Neural crest cell (in vitro differentiated cells): ENCODE data around the gene ASIC2. TPM values are rescaled to one million over a fixed set of nuclear protein-coding genes. Genes with fewer than 3 reads are reported as not detected.

Source experiments
- DNase-seq: peaks from one replicate; pipeline ENCODE4 v3.0.0; 2021; ENCODE audit warnings: low read depth, mixed read lengths, low spot score
- H3K27ac Mint-ChIP-seq: one replicate; pipeline ENCODE4 v1.8.0; 2021; ENCODE audit warnings: mild to moderate bottlenecking, mixed read lengths; ENCODE audit not compliant: unreplicated experiment
- H3K27me3 Mint-ChIP-seq: 2 replicates; pipeline ENCODE4 v1.8.0; 2021; ENCODE audit warnings: low read depth, mild to moderate bottlenecking, mixed read lengths
- H3K36me3 Mint-ChIP-seq: 2 replicates; pipeline ENCODE4 v1.8.0; 2021; ENCODE audit warnings: low read depth, mild to moderate bottlenecking, mixed read lengths
- H3K4me1 Mint-ChIP-seq: 2 replicates; pipeline ENCODE4 v1.8.0; 2021; ENCODE audit warnings: mixed read lengths
- H3K4me3 Mint-ChIP-seq: one replicate; pipeline ENCODE4 v1.8.0; 2021; ENCODE audit warnings: mild to moderate bottlenecking, mixed read lengths
- H3K9me3 Mint-ChIP-seq: 2 replicates; pipeline ENCODE4 v1.8.0; 2021; ENCODE audit warnings: mixed read lengths
- CTCF ChIP-seq: fragments of 200-600 bp; sonication (generic); conservative IDR thresholded peaks from 2 replicates; pipeline ENCODE4 v1.5.0; 2021; ENCODE audit warnings: antibody characterized with exemption, mild to moderate bottlenecking
- total RNA-seq: library from RNA; stranded (reverse); gene quantifications from 2 replicates; pipeline ENCODE4 v1.2.1, GENCODE V29; 2021

ASIC2 gene
- total RNA-seq, 1 donor from 2014 or later: 0.12 TPM

GRCh38 chr17:33330877-33331276 is 37.8 kb upstream of the ASIC2 start:
- no peak for DNase-seq
- Mint-ChIP-seq H3K36me3 (no peaks in the 10 kb centered on the region), H3K4me3 (no peak overlapping the region), H3K27ac (no peak overlapping the region), H3K4me1 (no peaks in the 10 kb centered on the region), H3K27me3 (peaks cover 58% of the 10 kb centered on the region), H3K9me3 (no peaks in the 10 kb centered on the region)
- TF ChIP-seq CTCF: no peak

- Mint-ChIP-seq H3K27ac (no peak overlapping the region), H3K27me3 (peaks cover 62% of the 10 kb centered on the region)
- peak; percentile 18 for DNase-seq
These were observed 35.0 kb upstream of the ASIC2 start for GRCh38 chr17:33328129-33328528.

GRCh38 chr17:33324736-33325135 is 31.6 kb upstream of the ASIC2 start:
- no peak for DNase-seq
- no peaks in the 10 kb centered on the region for H3K4me1 Mint-ChIP-seq
- H3K36me3 Mint-ChIP-seq: no peaks in the 10 kb centered on the region
- H3K9me3 Mint-ChIP-seq: no peaks in the 10 kb centered on the region
- H3K27ac Mint-ChIP-seq: no peak overlapping the region
- TF ChIP-seq CTCF: no peak
- peaks cover 83% of the 10 kb centered on the region for H3K27me3 Mint-ChIP-seq
- no peak overlapping the region for H3K4me3 Mint-ChIP-seq

More at GRCh38 chr17:33328129-33328528, 35.0 kb upstream of the ASIC2 start:
- TF ChIP-seq CTCF: no peak
- Mint-ChIP-seq H3K4me3 (no peak overlapping the region), H3K36me3 (no peaks in the 10 kb centered on the region), H3K9me3 (no peaks in the 10 kb centered on the region), H3K4me1 (no peaks in the 10 kb centered on the region)

- no peak overlapping the region for H3K27ac Mint-ChIP-seq
- no peaks in the 10 kb centered on the region for H3K36me3 Mint-ChIP-seq
- no peak for TF ChIP-seq CTCF
- DNase-seq: no peak
- no peaks in the 10 kb centered on the region for H3K4me1 Mint-ChIP-seq
- peaks cover 85% of the 10 kb centered on the region for H3K27me3 Mint-ChIP-seq
- H3K4me3 Mint-ChIP-seq: no peak overlapping the region
- H3K9me3 Mint-ChIP-seq: no peaks in the 10 kb centered on the region
These were observed 29.0 kb upstream of the ASIC2 start for GRCh38 chr17:33322063-33322462.

- Mint-ChIP-seq H3K4me1 (no peaks in the 10 kb centered on the region), H3K36me3 (no peaks in the 10 kb centered on the region), H3K27me3 (peaks cover 73% of the 10 kb centered on the region), H3K9me3 (no peaks in the 10 kb centered on the region), H3K4me3 (no peak overlapping the region), H3K27ac (no peak overlapping the region)
- DNase-seq: no peak
- no peak for TF ChIP-seq CTCF
These were observed 25.1 kb upstream of the ASIC2 start for GRCh38 chr17:33318241-33318640.

GRCh38 chr17:33316746-33317145 is 23.7 kb upstream of the ASIC2 start:
- Mint-ChIP-seq H3K27me3 (peaks cover 72% of the 10 kb centered on the region), H3K27ac (no peak overlapping the region), H3K4me1 (no peaks in the 10 kb centered on the region), H3K4me3 (no peak overlapping the region), H3K36me3 (no peaks in the 10 kb centered on the region), H3K9me3 (no peaks in the 10 kb centered on the region)
- no peak for DNase-seq
- no peak for TF ChIP-seq CTCF
